Measurements from ENCODE around the gene DDIT3. TPM values are rescaled to one million over a fixed set of nuclear protein-coding genes. Genes with fewer than 3 reads are reported as not detected.

The DDIT3 gene
- total RNA-seq, 1 experiment from 2014 or later = 70.2 TPM

DNA sequence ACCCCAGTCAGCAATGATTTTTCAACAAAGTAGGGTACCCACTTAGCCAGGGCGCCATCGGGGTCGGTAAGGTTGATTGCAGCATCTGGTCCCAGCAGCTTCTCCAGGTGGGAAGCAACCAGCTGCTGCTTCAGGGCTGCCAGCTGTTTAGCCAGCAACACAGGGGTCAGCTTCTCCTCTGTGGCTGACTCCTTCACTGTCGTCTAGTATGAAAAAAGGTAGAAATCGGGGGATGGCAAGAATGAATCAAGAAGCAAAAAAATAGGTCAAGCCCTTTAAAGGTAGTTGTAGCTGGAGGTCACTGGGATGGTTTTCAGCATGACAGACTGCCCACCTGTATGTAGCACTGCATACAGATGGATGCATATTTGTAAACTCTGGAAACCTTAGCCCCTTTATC is 13.9 kb upstream of the DDIT3 start:
- Mint-ChIP-seq H3K36me3 (ENCODE audit: insufficient read depth, unreplicated experiment) (peaks cover 67% of the 10 kb centered on the region), H3K27ac (ENCODE audit: unreplicated experiment) (no peak overlapping the region), H3K27me3 (ENCODE audit: unreplicated experiment) (no peaks in the 10 kb centered on the region), H3K4me3 (ENCODE audit: low read depth, unreplicated experiment) (no peak overlapping the region), H3K4me1 (ENCODE audit: low read depth, unreplicated experiment) (no peaks in the 10 kb centered on the region), H3K9me3 (ENCODE audit: low read depth, unreplicated experiment) (no peaks in the 10 kb centered on the region)
- intact Hi-C loops (cut with micrococcal nuclease; ENCODE audit: unreplicated experiment) = no loop called here
- CTCF ChIA-PET = no interaction called here
- no peak for DNase-seq
- BruUV-seq (replicated peaks) = no TSS peak
- TF ChIP-seq, protein P1, sequence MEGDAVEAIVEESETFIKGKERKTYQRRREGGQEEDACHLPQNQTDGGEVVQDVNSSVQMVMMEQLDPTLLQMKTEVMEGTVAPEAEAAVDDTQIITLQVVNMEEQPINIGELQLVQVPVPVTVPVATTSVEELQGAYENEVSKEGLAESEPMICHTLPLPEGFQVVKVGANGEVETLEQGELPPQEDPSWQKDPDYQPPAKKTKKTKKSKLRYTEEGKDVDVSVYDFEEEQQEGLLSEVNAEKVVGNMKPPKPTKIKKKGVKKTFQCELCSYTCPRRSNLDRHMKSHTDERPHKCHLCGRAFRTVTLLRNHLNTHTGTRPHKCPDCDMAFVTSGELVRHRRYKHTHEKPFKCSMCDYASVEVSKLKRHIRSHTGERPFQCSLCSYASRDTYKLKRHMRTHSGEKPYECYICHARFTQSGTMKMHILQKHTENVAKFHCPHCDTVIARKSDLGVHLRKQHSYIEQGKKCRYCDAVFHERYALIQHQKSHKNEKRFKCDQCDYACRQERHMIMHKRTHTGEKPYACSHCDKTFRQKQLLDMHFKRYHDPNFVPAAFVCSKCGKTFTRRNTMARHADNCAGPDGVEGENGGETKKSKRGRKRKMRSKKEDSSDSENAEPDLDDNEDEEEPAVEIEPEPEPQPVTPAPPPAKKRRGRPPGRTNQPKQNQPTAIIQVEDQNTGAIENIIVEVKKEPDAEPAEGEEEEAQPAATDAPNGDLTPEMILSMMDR (IDR thresholded peaks at IDR 0.05; ENCODE audit: unreplicated experiment) = no peak

DNA sequence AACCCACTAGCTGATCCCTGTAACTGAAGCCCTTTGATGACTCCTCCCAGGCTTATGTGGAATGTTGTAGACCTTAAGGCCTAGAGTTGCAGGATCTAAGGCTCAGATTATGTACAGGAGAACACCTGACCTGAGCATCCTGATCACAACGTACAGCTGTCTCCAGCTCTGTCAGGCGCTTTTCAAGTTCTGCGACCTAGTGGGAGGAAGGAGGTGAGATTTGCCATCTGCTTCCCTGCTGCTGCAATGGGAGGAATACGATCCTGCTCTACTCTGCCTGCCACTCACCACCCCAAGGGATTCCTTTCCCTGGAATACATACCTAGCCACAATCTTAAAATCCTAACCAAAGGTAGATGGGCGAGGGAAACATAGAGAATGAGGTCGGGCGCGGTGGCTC is 12.8 kb upstream of the DDIT3 start:
- Mint-ChIP-seq H3K4me1 (ENCODE audit: low read depth, unreplicated experiment) (no peaks in the 10 kb centered on the region), H3K27ac (ENCODE audit: unreplicated experiment) (peak overlapping the region; percentile 32), H3K27me3 (ENCODE audit: unreplicated experiment) (no peaks in the 10 kb centered on the region), H3K9me3 (ENCODE audit: low read depth, unreplicated experiment) (no peaks in the 10 kb centered on the region), H3K4me3 (ENCODE audit: low read depth, unreplicated experiment) (no peak overlapping the region), H3K36me3 (ENCODE audit: insufficient read depth, unreplicated experiment) (peaks cover 78% of the 10 kb centered on the region)
- intact Hi-C loops (cut with micrococcal nuclease; ENCODE audit: unreplicated experiment) = no loop called here
- BruUV-seq (replicated peaks) = no TSS peak
- DNase-seq = no peak
- TF ChIP-seq, protein P1 (IDR thresholded peaks at IDR 0.05; ENCODE audit: unreplicated experiment) = no peak
- CTCF ChIA-PET = no interaction called here

DNA sequence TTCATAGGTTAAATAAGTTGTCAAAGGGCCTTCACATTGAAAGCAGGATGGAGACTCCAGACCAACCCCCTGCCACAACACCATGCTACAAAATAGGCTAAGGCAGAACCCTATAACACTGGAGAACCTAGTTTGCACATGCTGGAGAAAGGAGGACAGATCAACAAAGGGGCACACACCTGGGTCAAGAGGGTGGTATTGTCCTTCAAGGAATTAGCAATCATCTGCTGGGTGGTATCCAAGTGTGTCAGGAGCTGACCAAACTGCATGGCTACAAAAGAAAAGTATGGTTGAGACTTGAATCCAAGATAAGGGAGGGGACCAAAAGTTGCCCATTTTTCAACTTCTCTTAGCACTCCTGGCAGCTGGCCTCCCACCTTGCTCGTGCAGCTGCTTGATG is 11.5 kb upstream of the DDIT3 start:
- CTCF ChIA-PET = no interaction called here
- no peak for DNase-seq
- no peaks in the 10 kb centered on the region for H3K4me1 Mint-ChIP-seq (ENCODE audit: low read depth, unreplicated experiment)
- H3K4me3 Mint-ChIP-seq (ENCODE audit: low read depth, unreplicated experiment) = no peak overlapping the region
- no peaks in the 10 kb centered on the region for H3K9me3 Mint-ChIP-seq (ENCODE audit: low read depth, unreplicated experiment)
- H3K36me3 Mint-ChIP-seq (ENCODE audit: insufficient read depth, unreplicated experiment) = peaks cover 84% of the 10 kb centered on the region
- TF ChIP-seq, protein P1 (IDR thresholded peaks at IDR 0.05; ENCODE audit: unreplicated experiment) = no peak
- no peaks in the 10 kb centered on the region for H3K27me3 Mint-ChIP-seq (ENCODE audit: unreplicated experiment)
- intact Hi-C loops (cut with micrococcal nuclease; ENCODE audit: unreplicated experiment) = no loop called here
- peak overlapping the region; percentile 73 for H3K27ac Mint-ChIP-seq (ENCODE audit: unreplicated experiment)
- BruUV-seq (replicated peaks) = no TSS peak

DNA sequence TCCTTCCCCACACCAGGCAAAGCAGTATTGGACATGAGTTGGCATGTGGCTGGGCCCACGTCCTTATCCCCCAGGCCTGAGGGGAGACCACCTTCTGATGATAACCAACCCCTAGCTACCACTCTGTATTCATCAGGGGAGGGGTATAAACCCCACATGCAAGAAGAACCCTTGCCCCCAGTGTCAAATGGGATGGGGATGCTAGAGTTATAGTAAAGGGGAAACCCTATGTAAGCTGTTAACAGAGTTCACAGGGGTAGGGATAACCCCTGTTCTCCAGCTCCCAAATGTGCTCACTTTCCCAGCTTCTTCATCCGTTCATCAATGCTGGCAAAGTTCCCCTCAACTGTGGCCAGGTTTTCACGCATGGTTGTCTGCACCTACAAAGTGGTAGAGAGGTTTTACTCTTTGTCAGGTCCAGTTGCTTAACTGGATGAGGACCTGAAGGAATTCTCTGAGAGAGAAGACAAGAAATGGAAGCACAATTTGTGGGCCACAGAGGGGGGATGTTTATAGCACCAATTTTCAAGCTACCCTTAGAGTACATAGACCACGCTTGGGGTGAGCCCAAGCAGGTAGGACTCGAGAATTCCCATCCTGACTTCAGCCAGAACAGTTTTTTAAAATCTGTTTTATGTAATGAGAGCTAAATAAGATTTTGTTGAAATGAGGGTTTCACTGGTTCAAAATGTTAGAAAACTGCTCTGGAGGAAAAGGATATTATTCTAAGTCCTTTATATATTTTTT is 10.3 kb upstream of the DDIT3 start:
- H3K36me3 Mint-ChIP-seq (ENCODE audit: insufficient read depth, unreplicated experiment) = peaks cover 84% of the 10 kb centered on the region
- CTCF ChIA-PET = interaction anchor here (1.7 kb wide), 1 partner anchor 9 kb away, joined by 3 read pairs; no protein-coding TSS in a partner anchor
- intact Hi-C loops (cut with micrococcal nuclease; ENCODE audit: unreplicated experiment) = no loop called here
- TF ChIP-seq, protein P1 (IDR thresholded peaks at IDR 0.05; ENCODE audit: unreplicated experiment) = no peak
- no peaks in the 10 kb centered on the region for H3K4me1 Mint-ChIP-seq (ENCODE audit: low read depth, unreplicated experiment)
- DNase-seq = no peak
- BruUV-seq (replicated peaks) = TSS peak; percentile 60
- H3K27ac Mint-ChIP-seq (ENCODE audit: unreplicated experiment) = no peak overlapping the region
- no peak overlapping the region for H3K4me3 Mint-ChIP-seq (ENCODE audit: low read depth, unreplicated experiment)
- no peaks in the 10 kb centered on the region for H3K9me3 Mint-ChIP-seq (ENCODE audit: low read depth, unreplicated experiment)
- H3K27me3 Mint-ChIP-seq (ENCODE audit: unreplicated experiment) = no peaks in the 10 kb centered on the region
